OCI-LY3 (cell line): ENCODE results near the gene TEX50.

Experiments used
- EZH2phosphoT487 ChIP-seq: fragments of 200-600 bp; shearing (Covaris generic); IDR thresholded peaks from 2 replicates; pipeline ENCODE4 v1.6.1; 2018; ENCODE audit warnings: antibody characterized with exemption, mixed run types, low read depth
- TF ChIP-seq, protein P1 (sequence below): fragments of 200-600, 300-600 bp; sonication (generic); IDR thresholded peaks from 2 replicates; pipeline ENCODE4 v1.5.1; 2014; ENCODE audit warnings: antibody characterized with exemption, low read length, low read depth

- TF ChIP-seq, protein P1, sequence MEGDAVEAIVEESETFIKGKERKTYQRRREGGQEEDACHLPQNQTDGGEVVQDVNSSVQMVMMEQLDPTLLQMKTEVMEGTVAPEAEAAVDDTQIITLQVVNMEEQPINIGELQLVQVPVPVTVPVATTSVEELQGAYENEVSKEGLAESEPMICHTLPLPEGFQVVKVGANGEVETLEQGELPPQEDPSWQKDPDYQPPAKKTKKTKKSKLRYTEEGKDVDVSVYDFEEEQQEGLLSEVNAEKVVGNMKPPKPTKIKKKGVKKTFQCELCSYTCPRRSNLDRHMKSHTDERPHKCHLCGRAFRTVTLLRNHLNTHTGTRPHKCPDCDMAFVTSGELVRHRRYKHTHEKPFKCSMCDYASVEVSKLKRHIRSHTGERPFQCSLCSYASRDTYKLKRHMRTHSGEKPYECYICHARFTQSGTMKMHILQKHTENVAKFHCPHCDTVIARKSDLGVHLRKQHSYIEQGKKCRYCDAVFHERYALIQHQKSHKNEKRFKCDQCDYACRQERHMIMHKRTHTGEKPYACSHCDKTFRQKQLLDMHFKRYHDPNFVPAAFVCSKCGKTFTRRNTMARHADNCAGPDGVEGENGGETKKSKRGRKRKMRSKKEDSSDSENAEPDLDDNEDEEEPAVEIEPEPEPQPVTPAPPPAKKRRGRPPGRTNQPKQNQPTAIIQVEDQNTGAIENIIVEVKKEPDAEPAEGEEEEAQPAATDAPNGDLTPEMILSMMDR: no peak
- TF ChIP-seq EZH2phosphoT487: no peak
Observed at GRCh38 chr1:173639102-173639501, 4.0 kb downstream of the TEX50 start.
